NCI-H128 (cell line): ENCODE data around the gene TNIK.
"Not testable (repeated sequence)": the region's sequence is repeated elsewhere in the genome, so short reads cannot be mapped to it uniquely, and the experiment has no call there.

Source experiments
- DNase-seq: peaks from one replicate; lab custom pipeline; 2025; ENCODE audit not compliant: unreplicated experiment; lab: John Stamatoyannopoulos, UW

Gene TNIK

DNA sequence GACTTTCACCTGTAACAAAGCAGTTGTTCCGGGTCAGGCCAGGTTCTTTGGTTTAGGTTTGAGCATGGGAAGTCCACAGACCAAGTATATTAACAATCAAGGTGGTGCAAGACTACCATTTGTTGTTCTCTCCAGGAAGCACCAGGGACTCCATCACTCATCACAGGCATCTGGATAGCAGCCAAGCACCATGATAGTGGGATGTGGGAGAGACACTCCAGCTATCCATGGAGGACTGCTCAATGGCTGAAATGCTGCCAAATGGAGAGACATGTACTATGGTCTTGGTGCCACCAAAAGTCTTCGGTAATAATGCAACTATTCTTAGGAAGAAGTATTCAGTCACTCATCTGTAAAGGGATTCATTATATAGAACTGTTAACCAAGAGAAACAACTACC, 143.0 kb downstream of the TNIK start:
- DNase-seq, result no peak

DNA sequence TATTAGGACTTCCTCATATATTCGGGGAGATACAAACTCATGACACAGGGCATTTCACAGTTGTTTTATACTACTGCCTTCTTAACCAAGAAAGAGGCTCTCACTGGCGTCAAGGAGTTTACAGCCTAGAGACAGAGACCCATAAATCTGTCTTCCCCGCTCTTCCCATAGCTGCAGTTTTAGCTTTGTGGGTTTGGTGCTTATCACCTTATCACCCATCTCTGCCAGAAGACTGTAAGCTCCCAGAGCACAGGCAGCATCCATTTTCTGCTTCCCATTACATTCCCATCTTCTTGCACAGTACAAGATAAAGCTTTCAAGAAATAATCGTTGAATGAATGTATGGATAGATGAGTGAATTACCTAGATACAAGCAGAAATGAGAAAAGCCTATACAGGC, 144.3 kb downstream of the TNIK start:
- no peak for DNase-seq

DNA sequence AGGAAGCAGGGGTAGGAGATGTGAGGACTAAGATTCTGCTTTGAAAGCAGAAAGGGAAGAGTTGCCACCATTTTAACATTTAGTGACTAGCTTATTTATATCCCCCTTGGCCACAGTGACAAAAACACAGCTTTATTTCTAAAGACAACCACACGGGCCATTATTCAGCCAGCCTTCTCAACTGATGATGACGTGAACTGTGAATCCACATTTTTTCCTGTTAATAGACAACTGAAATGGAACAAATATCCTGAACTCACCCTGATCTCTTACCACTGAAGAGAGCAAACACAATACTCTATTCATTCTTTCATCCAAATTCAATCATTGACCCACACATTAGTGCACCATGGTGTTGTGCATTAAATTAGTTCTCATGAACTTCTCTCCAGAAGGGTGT, 145.1 kb downstream of the TNIK start:
- DNase-seq, result no peak

DNA sequence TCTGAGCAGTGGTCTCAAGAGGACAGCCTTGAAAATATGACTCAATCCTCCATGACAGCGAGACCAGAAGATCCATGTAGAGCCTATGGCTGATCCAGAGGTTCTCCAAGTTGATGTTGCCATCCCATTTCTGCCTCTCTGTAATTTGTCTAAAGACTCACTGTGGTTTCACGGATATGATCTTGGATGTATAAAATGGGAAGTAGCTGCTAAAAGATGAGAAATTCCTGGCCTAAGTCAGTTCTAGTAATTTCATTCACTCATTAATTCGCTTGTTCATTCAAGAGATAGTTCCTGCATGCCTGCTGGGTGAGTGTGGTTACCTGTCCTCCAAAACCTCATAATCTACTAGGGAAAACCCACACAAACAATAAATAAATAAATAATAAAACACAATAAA, 145.9 kb downstream of the TNIK start:
- no peak for DNase-seq

DNA sequence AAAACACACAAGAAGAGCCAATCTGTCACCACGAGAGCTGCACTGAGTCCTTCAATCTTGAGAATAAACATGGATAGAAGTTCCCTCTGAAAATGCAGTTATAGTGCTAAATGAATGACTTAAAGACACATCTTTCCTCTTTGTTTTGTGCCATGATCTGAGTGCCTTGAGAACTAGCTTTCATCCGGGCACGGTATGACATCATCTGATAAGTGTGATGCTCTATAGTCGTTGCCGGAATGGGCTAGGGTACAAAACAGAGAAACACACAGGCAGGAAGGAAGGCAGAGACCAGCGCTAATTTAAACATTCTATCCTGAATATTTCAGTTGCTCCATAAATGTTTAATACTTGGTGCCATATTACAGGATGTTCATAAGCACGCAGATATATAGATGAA, 146.5 kb downstream of the TNIK start:
- DNase-seq, result no peak

DNA sequence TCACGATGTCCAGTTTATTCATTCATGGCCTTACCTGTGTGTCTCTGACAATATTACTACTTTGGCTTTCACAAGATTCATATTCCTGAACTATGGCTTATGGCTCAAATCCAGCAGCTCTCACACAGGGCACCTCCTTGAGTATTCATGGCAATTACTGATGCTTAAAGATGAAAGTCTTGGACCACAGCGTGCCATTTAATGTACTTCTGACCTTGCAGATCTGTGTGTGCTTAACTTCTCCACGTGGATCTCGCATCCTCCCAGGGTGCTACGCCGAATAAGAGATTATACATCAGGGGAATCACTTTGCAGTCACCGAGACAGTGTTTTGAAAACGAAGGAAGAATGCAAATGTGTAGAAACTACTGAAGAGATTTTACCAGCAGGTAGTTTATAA, 147.5 kb downstream of the TNIK start:
- no peak for DNase-seq

DNA sequence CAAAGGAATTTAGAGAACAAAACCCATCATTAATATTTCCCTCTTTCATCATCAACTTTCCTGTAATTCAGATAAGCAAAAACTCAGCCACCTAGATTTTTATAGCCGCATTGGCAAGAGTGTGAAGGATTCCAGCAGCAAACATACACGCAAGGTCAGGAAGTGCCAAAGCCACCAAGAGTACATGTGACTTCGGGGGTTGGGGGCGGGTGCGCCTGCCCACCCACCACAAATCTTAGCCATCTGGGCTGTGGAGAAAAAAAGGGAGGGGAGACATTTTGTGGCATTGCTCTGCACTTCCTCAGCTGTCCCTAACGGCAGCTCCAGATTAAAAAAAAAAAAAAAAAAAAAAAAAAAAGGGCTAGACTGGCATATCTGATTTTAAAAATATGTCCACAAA, 148.4 kb downstream of the TNIK start:
- no peak for DNase-seq

DNA sequence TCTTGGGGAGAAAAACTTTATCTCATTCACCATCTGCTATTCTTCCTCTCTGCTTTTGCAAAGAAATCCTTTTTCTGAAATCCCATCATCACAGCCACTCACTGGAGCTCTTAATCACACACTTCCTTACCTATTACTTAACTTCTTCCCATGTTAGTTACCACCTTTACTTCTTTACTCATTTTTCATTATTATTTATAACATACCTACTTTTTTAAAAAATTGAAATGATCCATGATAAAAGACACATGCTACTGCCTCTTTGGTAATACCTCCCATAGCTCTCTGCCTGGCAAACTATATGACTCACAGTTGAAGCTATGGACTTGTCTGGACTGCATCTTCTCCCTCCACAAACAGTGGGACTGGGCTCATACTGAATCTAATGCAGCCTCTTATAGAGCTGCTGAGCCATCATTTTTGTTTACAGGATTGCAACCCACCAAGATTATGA, 150.3 kb downstream of the TNIK start:
- no peak for DNase-seq

DNA sequence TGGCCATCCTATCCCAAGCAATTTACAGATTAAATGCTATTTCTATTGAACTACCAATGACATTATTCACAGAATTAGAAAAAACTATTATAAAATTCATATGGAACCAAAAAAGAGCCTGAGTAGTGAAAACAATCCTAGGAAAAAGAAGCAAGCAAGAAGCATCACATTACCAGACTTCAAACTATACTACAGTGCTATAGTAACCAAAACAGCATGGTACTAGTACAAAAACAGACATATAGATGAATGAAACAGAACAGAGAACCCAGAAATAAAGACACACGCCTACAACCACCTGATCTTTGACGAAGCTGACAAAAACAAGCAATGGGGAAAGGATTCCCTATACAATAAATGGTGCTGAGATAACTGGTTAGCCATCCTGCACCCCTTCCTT, 152.2 kb downstream of the TNIK start:
- no peak for DNase-seq

DNA sequence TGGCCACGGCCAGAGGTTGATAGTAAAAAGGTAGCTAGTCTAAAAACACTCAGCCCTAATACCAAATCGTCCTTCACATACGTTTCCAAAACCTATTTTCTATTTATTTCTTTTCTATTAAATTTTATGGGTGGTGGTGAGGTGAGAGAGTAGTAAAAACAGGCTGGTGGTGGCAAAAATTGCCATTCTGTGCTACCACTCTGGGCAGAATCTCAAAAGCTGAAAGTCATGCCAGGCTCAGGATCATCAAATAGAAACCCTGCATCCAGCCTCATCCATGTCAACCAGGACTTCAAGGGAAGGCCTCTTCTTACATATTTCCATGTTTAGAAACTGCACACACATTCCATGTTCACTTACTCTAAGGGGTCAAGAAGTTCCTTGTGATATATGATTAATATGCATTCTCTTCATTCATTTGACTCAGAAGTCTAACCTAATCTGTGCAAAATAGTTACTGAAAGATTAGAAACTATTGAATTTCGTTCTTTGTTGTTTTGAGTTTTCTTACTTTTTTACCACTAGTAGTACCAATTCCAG, 153.1 kb downstream of the TNIK start:
- no peak for DNase-seq

DNA sequence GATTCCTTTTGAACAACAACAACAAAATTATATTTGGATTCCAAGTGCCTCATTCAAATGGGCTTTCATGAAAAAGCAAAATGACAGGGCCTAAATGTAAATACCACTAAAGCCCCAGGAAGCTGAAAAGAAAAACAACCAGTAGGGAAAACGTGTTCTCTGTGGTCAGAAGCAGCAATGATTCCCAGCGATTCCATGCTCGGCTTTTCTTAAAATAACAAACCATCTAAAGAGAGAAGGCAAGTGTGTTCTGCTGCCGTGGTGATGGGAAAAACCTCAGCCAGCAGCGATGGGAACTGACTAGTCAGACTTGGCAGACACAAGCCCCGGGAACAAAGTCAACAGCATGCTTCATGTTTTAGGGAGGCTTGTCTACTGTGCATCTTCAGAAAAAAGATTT, 153.6 kb downstream of the TNIK start:
- DNase-seq, result no peak

DNA sequence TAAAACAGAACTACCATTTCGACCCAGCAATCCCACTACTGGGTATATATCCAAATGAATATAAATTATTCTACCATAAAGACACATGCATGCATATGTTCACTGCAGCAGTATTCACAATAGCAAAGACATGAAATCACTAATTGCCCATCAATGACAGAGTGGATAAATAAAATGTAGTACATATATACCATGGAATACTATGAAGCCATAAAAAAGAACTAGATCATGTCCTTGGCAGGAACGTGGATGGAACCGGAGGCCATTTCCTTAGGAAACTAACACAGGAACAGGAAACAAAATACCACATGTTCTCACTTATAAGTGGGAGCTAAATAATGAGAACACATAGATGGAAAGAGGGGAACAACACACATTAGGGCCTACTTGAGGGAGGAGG, 154.4 kb downstream of the TNIK start:
- not testable (repeated sequence) for DNase-seq

DNA sequence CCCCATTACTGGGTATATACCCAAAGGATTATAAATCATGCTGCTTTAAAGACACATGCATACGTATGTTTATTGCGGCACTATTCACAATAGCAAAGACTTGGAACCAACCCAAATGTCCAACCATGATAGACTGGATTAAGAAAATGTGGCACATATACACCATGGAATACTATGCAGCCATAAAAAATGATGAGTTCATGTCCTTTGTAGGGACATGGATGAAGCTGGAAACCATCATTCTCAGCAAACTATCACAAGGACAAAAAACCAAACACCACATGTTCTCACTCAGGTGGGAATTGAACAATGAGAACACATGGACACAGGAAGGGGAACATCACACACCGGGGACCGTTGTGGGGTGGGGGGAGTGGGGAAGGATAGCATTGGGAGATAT, 155.7 kb downstream of the TNIK start:
- DNase-seq, result not testable (repeated sequence)

DNA sequence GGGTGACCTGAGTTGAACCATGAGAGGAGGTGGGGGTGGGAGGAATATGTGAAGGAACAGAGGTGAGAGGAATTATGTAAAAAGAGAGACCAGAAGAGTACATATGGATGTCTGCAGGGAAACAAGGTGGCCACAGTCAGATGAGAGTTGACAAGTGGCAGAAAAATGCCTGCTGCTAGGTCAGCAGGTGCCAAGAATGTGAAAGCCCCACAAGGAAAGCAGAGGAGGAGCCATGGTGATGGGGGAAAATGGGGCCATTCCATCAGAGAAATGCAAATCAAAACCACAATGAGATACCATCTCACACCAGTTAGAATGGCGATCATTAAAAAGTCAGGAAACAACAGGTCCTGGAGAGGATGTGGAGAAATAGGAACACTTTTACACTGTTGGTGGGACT, 156.2 kb downstream of the TNIK start:
- not testable (repeated sequence) for DNase-seq

DNA sequence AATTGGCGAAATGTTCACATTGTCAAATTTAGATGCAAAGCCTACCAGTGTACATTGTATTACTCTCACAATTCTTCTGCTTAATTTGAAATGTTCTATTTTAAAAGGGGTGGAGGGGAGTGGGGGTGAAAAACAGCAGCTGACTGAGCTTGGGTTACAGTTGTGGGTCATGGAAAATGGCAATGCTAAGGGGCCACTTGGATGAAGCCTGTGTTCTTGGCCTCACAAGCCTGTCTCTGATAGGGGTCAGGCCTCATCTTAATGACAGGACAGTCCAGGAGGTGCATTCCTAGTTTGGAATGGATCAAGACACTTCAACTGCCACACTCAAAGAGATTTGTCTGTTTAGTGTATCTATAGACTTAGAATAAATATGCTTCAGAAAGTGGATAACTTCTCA, 158.2 kb downstream of the TNIK start:
- DNase-seq, result no peak

DNA sequence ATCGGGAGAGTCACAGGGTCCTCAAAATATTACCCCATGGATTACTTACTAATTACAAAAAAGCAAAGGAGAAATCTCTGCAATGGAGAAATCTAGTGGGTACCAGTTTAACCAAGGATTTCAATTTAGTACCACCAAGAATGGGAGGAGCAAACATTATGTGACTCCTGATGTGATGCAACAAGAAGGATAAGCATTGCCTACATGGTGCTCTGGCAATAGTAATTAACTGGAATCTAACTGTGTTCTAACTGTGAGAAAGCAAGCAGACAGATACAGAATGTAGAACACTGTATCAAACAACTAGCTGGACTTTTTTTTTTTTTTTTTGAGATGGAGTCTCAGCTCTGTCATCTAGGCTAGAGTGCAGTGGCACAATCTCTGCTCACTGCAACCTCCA, 159.2 kb downstream of the TNIK start:
- no peak for DNase-seq

DNA sequence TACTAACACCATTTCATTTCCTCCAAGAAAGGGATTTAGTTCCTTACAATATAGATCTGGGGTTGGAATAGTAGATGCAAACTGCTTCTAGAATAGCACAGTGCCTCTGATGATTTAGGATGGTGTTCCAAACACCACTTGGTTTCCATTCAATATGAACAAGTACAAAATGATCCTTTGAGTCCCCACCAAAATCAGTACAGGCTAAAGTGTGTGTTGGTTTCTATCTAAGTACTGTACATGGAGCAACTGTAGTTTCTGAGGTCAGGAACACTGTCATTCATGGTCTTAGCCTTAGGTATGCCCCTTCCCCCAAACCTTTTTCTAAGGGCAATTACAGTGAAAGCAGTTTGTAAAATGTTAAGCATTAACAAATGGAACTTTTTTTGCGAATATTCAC, 162.3 kb downstream of the TNIK start:
- no peak for DNase-seq

DNA sequence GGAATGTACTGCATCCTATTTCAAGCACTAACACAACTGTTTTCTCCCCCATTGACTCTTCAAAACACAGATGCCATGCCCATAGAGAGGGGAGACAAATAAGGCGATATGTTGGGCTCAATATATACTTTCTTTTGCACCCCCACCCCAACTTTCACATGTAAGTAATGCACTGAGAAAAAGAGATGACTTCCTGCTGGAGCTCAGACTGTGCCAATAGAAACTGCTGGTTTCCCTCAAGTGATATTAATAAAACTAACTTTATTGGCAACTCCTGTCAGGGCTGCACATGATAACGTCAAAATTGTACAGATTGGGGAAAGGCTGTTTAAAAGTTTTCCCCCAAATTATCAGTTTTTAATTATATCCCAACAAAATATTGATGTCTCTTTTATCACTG, 163.0 kb downstream of the TNIK start:
- no peak for DNase-seq

DNA sequence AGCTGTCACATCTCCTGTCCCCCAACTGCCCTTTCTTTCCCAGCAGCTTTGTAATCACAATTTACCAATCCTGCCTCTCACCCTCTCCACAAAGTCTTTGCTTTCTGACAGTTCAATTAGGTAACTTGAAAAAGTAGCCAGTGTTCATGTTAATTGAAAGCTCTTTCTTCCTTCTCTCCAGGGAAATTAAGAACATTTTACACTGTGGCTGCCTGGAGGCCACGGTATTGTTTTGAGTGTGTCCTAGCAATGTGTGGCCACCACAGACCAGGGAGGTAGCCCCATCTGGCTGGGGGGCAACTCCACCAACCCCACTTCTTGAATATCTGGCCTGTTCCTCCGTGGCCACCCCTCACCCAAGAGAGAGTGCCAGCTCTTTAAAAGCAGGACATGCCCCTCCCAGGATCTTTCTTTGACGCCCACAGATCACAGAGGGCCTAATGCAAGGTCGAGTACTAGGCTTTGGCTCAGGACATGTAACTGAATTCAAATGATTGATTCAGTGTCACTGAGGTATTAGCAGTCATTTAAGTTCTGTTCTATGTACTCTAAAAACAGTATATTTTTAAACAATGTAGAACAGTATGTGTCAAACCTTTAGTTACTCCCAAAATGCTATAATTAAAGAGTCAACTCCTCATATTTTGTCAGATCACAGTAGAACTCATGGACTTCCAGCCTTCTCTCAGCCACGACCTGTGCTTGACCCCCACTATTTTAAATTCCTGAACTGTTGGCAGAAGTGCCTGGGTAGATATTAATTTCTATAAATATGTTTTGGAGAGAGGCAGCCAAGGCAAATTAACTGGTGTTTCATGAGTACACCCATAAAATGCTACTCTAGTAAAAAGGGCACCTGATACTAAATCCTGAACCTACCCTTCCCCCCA, 164.5 kb downstream of the TNIK start:
- no peak for DNase-seq

DNA sequence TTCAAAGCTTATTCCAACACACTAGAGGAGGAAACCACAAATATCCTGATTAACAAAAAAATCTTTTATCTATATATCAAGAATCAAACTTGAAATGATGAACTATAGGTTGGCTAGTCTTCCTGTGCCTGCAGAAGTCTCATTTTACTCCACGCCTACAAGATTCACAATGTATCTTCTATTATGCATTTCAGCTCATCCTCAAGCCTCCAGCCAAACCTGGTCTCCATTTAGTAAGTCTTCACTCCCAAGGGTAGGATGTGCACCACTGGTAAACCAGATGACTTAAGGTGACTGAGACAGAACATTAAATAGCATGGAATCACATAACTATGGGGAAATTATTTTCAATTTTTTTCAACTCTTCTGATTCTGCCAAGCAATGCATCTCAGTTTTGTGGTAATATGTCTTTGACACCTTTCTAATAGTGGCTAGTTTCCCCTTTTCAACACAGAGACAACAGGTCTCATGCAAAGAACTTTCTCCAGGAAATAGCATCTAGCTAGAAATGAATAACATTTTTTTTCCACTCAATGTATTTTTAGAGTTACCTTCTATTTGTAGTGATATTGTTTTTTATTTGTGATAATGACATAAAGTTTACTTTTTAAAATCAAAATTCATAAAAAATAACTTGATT, 166.9 kb downstream of the TNIK start:
- no peak for DNase-seq

DNA sequence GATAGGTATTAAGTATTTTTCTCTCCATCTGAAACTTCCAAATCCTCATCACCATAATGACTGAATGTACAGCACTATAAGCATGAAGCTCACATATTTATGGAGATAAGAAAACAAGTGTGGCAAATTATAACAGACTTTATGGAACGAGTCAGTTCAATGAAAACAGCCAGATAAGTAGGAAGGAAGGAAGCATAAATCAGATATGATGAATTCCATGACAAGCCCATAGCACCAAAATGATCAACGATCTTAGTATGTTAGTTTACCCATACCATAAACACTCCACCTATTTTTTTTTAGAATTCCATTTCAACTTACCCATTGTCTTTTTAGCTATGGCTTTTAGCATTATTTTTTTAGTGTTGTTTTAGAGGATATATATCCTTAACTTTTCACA, 169.5 kb downstream of the TNIK start:
- DNase-seq, result no peak

DNA sequence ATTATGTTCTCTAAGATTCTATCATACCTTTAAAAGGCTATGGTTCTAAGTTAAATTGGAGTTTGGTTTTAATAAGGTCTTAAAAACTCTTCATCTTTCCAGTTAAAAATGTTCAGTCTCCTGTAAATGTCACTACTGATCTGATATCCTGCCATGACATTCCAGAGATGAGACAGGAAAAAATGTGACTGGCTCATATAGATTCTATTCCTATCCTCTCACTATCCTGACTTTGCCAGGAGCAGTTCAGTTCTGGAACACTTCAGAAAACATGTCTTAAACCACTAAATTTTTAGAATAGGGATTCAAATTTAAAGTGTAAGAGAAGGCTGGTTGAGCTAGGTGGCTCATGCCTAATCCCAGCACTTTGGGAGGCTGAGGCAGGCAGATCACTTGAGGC, 170.9 kb downstream of the TNIK start:
- DNase-seq, result no peak
